Neural crest cell (in vitro differentiated cells): ENCODE results near the gene PHAF1. TPM values are rescaled to one million over a fixed set of nuclear protein-coding genes. Genes with fewer than 3 reads are reported as not detected.
"Not testable (repeated sequence)": the region's sequence is repeated elsewhere in the genome, so short reads cannot be mapped to it uniquely, and the experiment has no call there.

ENCODE experiments used
- DNase-seq: peaks from one replicate; pipeline ENCODE4 v3.0.0; 2021; ENCODE audit warnings: low read depth, mixed read lengths, low spot score
- H3K27ac Mint-ChIP-seq: one replicate; pipeline ENCODE4 v1.8.0; 2021; ENCODE audit warnings: mild to moderate bottlenecking, mixed read lengths; ENCODE audit not compliant: unreplicated experiment
- H3K27me3 Mint-ChIP-seq: 2 replicates; pipeline ENCODE4 v1.8.0; 2021; ENCODE audit warnings: low read depth, mild to moderate bottlenecking, mixed read lengths
- H3K36me3 Mint-ChIP-seq: 2 replicates; pipeline ENCODE4 v1.8.0; 2021; ENCODE audit warnings: low read depth, mild to moderate bottlenecking, mixed read lengths
- H3K4me1 Mint-ChIP-seq: 2 replicates; pipeline ENCODE4 v1.8.0; 2021; ENCODE audit warnings: mixed read lengths
- H3K4me3 Mint-ChIP-seq: one replicate; pipeline ENCODE4 v1.8.0; 2021; ENCODE audit warnings: mild to moderate bottlenecking, mixed read lengths
- H3K9me3 Mint-ChIP-seq: 2 replicates; pipeline ENCODE4 v1.8.0; 2021; ENCODE audit warnings: mixed read lengths
- CTCF ChIP-seq: fragments of 200-600 bp; sonication (generic); conservative IDR thresholded peaks from 2 replicates; pipeline ENCODE4 v1.5.0; 2021; ENCODE audit warnings: antibody characterized with exemption, mild to moderate bottlenecking
- total RNA-seq: library from RNA; stranded (reverse); gene quantifications from 2 replicates; pipeline ENCODE4 v1.2.1, GENCODE V29; 2021

Gene PHAF1
- total RNA-seq, 1 donor from 2014 or later, result 24.9 TPM

- no peak overlapping the region for H3K4me3 Mint-ChIP-seq
- no peaks in the 10 kb centered on the region for H3K27me3 Mint-ChIP-seq
- peaks cover 6% of the 10 kb centered on the region for H3K4me1 Mint-ChIP-seq
- TF ChIP-seq CTCF, result no peak
- no peak for DNase-seq
- H3K36me3 Mint-ChIP-seq, result no peaks in the 10 kb centered on the region
- H3K9me3 Mint-ChIP-seq, result no peaks in the 10 kb centered on the region
- no peak overlapping the region for H3K27ac Mint-ChIP-seq
These were observed 8.0 kb downstream of the PHAF1 start for GRCh38 chr16:67117716-67118115.

- no peak for DNase-seq
- peaks cover 5% of the 10 kb centered on the region for H3K4me1 Mint-ChIP-seq
- no peaks in the 10 kb centered on the region for H3K27me3 Mint-ChIP-seq
- H3K9me3 Mint-ChIP-seq, result no peaks in the 10 kb centered on the region
- H3K36me3 Mint-ChIP-seq, result peaks cover 2% of the 10 kb centered on the region
- no peak for TF ChIP-seq CTCF
- no peak overlapping the region for H3K27ac Mint-ChIP-seq
- H3K4me3 Mint-ChIP-seq, result no peak overlapping the region
These were observed 10.3 kb downstream of the PHAF1 start for GRCh38 chr16:67120025-67120424.

GRCh38 chr16:67122799-67123198 is 13.1 kb downstream of the PHAF1 start:
- not testable (repeated sequence) for H3K36me3 Mint-ChIP-seq, H3K27ac Mint-ChIP-seq, DNase-seq, H3K4me3 Mint-ChIP-seq, H3K9me3 Mint-ChIP-seq, H3K27me3 Mint-ChIP-seq, H3K4me1 Mint-ChIP-seq

GRCh38 chr16:67128417-67128816 is 18.7 kb downstream of the PHAF1 start:
- no peaks in the 10 kb centered on the region for H3K9me3 Mint-ChIP-seq
- H3K4me3 Mint-ChIP-seq, result no peak overlapping the region
- no peaks in the 10 kb centered on the region for H3K4me1 Mint-ChIP-seq
- no peak for TF ChIP-seq CTCF
- no peak for DNase-seq
- H3K27me3 Mint-ChIP-seq, result no peaks in the 10 kb centered on the region
- H3K36me3 Mint-ChIP-seq, result peaks cover 11% of the 10 kb centered on the region
- no peak overlapping the region for H3K27ac Mint-ChIP-seq

- no peak for DNase-seq
- peaks cover 9% of the 10 kb centered on the region for H3K36me3 Mint-ChIP-seq
- H3K9me3 Mint-ChIP-seq, result no peaks in the 10 kb centered on the region
- no peaks in the 10 kb centered on the region for H3K4me1 Mint-ChIP-seq
- no peak overlapping the region for H3K27ac Mint-ChIP-seq
- no peak for TF ChIP-seq CTCF
- H3K27me3 Mint-ChIP-seq, result no peaks in the 10 kb centered on the region
- H3K4me3 Mint-ChIP-seq, result no peak overlapping the region
These were observed 19.1 kb downstream of the PHAF1 start for GRCh38 chr16:67128887-67129286.

GRCh38 chr16:67129422-67129821 is 19.7 kb downstream of the PHAF1 start:
- no peaks in the 10 kb centered on the region for H3K4me1 Mint-ChIP-seq
- no peak for TF ChIP-seq CTCF
- H3K27me3 Mint-ChIP-seq, result no peaks in the 10 kb centered on the region
- DNase-seq, result no peak
- no peaks in the 10 kb centered on the region for H3K9me3 Mint-ChIP-seq
- no peak overlapping the region for H3K4me3 Mint-ChIP-seq
- H3K27ac Mint-ChIP-seq, result no peak overlapping the region
- peaks cover 9% of the 10 kb centered on the region for H3K36me3 Mint-ChIP-seq
